ENCODE data around the gene EPHX1.

DNA sequence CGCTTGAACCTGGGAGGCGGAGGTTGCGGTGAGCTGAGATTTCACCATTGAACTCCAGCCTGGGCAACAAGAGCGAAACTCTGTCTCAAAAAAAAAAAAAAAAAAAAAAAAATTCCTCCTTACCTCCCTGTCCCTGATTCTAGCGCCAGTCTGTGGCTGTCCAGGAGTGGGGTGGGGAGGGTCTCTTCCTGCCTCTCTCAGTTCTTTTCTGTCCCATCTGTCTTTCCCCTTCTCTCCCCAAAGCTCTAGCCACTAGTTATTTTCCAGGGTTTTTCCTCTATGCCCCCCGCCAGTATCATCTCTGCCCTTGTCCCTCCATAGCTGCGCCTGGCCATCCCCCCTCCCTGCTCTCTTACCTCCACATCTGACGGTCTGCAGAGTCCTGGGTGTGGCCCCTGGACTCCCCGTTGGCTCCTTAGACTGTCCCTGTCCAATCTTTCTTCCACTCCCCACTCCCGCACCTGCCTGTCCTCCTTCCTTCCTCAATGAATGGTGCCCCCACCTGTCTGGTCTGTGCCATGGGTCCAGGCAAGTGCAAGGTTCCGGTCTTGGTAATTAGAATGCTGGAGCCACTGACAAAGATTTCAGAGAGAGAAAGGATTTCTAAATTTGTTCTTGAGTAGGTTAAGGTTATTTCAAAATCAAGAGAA lies 73.8 kb downstream of the EPHX1 start:
- TF ChIP-seq EZH2phosphoT487 (IDR thresholded peaks at IDR 0.05; ENCODE audit: insufficient read depth, low read depth), result no peak
- TF ChIP-seq EZH2 (IDR thresholded peaks at IDR 0.05; ENCODE audit: insufficient read depth, poor library complexity, severe bottlenecking), result no peak
